Activated CD4-positive, alpha-beta T cell treated with anti-CD3 and anti-CD28 coated beads, Interleukin-2, Interleukin-6, amounts not matched to agents 100 ng/mL and 50 ng/mL, durations not matched to agents 16 hours and 8 hours (primary cell): Measurements from ENCODE around the gene KCNC1.

ENCODE experiments used
- DNase-seq: peaks from one replicate; pipeline ENCODE4 v3.0.0-alpha.2; 2020

Gene KCNC1

GRCh38 chr11:17798253-17798652 is 63.7 kb downstream of the KCNC1 start:
- no peak for DNase-seq

DNA sequence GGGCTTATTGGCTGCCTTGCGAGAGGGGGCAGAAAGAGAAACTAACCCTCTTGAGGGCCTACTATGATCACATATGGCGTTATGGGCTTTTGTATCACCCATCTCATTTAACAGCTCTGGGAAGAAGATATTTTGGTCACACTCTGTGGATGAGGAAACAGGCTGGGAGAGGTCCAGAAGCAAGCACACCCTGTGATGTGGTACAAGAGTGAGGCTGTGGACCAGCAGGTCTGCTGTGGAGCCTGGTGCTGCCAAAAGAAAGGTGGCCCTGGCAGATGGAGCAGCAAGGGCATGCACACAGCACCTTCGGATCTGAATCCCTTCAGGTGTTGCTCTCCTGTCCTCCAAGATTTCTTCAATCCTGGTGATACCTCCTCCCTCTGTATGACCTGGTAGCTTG is 64.1 kb downstream of the KCNC1 start:
- DNase-seq: no peak

DNA sequence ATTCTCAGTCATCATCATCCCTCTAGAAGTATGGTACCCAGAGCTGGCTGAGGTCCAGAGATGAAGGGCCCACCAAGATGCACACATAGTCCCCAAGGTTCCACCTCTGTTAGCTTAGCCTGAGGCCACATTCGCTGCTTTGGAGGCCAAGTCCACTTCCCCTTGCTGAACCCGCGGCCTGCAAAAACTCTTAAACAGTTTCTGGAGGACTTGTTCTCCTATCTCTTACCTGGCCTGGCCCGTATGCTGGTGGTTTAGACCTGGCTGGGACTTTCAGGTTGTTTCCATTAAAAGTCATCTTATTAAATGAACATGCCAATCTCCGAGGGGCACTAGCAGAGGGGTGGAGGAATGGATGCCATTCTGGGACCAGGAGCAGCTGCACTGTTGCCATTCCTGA is 64.6 kb downstream of the KCNC1 start:
- DNase-seq: no peak

- no peak for DNase-seq
Observed at GRCh38 chr11:17801166-17801565, 66.6 kb downstream of the KCNC1 start.

GRCh38 chr11:17802491-17802890 is 67.9 kb downstream of the KCNC1 start:
- no peak for DNase-seq

DNA sequence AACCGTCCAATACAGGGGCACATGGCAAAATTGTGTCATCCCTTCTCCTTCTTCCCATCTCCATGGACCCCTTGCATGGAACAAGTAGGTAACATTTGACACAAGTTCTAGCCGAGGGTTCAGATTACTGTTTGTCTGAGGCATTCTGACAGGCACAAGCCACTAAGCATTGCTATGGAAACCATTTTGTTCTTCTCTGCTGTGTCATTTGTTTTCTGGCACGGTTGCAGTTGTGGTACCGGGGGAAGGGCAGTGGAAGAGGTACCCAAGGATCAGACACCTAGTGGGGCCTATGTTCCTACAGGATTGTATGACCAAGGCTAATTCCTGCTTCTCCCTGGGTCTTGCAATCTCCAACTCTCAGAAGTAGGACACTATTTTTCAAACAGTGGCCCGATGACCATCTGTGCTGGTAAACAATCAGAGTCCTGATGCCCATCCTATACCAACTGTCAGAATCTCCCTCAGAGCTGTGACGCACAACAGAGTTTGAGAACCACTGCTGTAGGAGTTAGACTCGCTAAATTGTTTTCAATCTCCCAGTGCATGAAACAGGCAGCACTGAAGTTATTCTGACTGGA is 69.3 kb downstream of the KCNC1 start:
- DNase-seq: no peak

DNA sequence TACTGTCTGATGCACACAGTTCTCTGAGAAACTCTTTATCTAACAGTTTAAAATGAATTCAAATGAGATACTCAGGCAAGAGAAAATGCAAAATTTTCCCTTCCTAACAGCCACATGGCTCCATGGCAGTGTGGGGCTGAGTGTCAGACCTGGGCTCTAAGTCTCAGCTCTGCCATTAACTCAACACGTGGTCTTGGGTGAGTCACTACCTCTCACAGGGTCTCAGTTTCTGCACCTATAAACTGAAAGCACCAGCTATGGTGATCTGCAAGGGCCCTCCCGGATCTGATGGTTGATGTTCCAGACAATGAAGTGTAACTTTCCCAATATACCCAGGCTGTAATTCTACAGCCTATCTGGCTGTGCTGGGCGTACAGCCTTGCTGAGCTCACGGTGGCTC is 70.5 kb downstream of the KCNC1 start:
- DNase-seq: no peak

- DNase-seq: no peak
Observed at GRCh38 chr11:17805873-17806272, 71.3 kb downstream of the KCNC1 start.

DNA sequence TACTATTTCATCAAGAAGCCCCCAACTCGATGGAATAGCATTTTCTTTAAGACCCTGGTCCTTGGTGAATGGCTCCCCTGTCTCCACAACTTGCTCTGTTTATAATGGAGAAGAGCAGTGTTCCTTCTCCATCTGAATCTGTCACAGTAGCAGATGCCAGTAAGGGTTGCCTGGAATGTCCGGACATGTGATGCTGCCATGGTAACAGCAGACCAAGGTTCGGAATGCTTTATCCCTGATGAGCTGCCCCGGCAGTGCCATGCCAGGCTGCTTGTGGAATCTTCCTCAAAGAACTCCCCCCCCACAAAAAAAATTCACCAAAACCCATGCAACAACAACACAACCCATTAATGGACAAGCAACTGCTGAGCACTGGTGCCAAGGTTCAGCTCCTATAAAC is 72.5 kb downstream of the KCNC1 start:
- DNase-seq: no peak

- DNase-seq: no peak
Observed at GRCh38 chr11:17810041-17810440, 75.5 kb downstream of the KCNC1 start.

GRCh38 chr11:17810746-17811145 is 76.2 kb downstream of the KCNC1 start:
- DNase-seq: no peak

- no peak for DNase-seq
Observed at GRCh38 chr11:17811352-17811751, 76.8 kb downstream of the KCNC1 start.

DNA sequence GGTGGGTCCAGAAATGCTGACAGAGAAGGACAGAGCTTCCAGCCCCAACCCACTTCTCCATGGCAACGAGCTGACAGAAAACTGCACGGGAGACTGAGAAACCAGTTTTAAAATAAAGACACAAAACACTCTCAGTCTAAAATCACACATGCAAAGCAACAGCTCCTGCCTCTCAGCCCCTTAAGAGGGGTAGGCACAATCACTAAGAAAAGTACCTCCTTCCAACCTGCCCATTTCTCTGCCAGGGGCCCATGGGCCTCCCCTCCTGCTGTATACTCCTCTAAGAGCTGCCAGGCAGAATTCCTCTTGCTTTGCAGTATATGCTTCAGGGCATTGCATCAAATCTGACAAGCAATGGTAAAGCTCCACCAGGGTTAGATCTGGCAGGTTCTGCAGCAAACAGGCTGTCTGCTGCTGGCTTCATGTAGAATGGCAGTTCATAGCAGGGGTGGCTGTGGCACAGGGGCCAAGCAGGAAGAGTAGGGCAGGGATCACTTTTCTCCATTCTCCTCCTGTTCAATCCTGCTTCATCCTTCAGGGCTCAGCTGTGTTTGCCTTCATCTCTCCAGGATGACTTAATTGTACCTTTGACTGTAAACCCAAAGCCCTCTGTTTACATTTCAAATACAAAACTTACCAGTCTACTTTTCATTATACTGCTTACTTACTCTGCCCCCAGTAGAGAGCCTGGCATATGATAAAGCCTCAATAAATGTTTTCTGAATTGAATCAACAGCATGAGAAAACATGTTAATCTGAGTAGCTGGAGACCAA is 77.7 kb downstream of the KCNC1 start:
- no peak for DNase-seq

DNA sequence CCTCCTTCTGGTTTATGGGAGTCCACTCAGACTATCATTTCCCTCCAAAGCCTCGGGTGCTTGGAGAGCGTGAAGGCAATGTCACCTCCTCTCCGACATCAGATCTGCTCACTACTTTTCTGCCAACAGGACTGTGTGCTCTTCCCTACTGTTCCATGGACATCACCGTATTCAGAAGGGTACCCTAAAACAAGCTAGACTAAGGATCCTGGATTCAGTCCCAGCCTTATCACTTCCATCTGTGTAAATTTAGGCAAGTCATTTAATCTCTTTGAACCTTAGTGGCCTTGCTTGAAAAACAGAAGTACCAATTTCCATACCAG is 78.2 kb downstream of the KCNC1 start:
- DNase-seq: no peak

DNA sequence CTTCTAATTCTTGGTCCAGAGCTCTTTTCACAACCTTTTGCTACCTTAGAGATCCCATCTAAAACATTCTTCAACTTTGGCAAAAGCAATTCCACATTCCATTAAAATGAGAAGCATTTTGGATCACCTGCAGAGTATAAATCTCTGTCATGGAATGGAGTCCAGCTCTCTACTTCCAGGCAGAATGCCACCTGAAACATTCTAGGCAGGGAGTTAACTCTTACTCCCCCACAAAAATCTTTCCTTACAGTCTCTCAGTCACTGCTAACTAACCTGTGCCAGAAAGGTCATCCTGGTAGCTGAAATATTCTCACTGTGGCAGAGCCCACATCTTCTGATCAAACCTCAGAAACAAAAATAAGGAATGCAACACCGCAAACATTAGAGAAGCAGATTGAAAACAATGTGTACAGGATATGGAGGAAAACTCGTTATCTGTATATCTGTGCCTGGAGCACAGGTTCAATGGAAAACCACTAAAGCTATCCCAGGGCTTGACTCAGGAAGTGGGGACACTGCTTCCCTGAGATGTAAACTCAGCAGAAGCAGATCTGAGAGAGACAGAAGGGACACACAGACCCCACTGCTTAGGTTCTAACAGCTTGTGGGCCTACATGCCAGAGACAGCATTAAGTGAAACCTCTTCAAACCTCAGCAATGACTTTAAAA is 78.9 kb downstream of the KCNC1 start:
- DNase-seq: no peak

GRCh38 chr11:17814546-17814945 is 80.0 kb downstream of the KCNC1 start:
- no peak for DNase-seq

- DNase-seq: no peak
Observed at GRCh38 chr11:17816232-17816931, 81.8 kb downstream of the KCNC1 start.

DNA sequence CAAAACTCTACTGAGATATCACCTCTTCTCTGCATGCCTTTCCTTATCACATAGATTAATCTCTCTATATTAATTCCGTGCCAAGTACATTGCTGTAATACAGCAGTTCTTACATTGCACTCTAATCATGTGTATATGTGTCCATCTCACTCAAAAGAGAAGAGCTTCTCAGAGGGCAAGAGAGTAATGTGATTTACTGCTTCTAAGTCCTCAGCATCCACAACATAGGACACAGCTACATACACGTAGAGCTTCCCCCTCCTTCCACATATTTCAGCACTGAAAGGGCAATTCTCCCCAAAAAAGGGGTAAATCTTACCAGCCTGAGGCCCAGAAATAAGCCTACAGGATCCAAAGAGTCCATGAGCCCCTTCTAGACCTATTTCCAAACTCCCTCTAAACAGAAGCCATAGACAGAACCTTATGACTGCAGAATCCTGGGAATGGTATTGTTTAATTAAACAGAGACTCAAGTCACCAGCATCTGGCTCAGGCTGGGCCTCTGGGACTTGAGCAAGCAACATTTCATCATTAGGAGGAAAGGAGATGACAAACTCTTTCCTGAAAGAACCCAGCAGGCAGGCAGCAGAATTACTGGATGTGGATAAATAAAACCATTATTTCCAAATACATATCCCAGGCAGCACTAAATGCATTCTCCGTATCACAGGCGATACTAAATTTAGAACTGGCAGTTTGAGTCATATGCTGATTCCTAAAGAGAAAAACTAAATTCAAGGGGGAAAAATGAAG is 87.2 kb downstream of the KCNC1 start:
- DNase-seq: no peak

- DNase-seq: no peak
Observed at GRCh38 chr11:17822401-17822781, 87.8 kb downstream of the KCNC1 start.

DNA sequence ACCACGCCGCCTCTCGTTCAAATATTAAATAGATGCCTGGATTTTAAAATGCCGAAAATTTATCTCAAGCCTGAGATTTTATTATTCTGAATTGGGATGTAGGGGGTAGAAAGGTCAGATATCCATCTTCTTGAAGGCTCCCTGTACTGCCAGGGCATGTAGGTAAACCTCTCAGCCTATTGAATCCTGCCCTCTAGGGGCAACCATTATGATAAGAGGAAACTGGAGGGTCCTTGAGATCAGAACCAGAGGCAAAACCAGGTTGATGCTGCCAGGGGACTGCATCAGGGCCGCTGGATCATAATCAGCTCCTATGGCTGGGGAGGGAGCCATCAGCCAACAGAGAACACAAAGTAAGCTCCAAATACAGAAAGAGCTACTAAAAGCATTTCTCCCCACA is 92.4 kb downstream of the KCNC1 start:
- no peak for DNase-seq

GRCh38 chr11:17828311-17828751 is 93.8 kb downstream of the KCNC1 start:
- no peak for DNase-seq

GRCh38 chr11:17831228-17831627 is 96.6 kb downstream of the KCNC1 start:
- no peak for DNase-seq

DNA sequence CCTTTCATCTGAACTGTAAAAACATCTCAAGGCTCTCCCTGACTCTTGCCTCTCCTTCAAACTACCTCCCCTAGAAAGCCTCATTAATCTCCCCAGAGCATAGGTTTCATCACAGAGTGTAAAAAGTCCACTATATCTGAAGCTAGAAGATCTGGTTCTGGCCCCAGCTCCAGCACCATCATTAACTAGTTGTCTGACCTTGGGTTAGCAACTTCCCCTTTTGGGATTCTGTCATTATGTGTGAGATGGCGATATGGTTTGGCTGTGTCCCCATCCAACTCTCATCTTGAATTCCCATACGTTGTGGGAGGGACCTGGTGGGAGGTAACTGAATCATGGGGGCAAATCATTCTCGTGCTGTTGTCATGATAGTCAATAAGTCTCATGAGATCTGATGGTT is 97.3 kb downstream of the KCNC1 start:
- no peak for DNase-seq
